Measurements from ENCODE around the gene JUND. TPM values are rescaled to one million over a fixed set of nuclear protein-coding genes. Genes with fewer than 3 reads are reported as not detected.

The JUND gene
- total and polyA plus RNA-seq, 2 of the 8 experiments (the other 6 are each of a cell fraction or from before 2014, with no cell fraction given): 54.0 to 77.5 TPM

DNA sequence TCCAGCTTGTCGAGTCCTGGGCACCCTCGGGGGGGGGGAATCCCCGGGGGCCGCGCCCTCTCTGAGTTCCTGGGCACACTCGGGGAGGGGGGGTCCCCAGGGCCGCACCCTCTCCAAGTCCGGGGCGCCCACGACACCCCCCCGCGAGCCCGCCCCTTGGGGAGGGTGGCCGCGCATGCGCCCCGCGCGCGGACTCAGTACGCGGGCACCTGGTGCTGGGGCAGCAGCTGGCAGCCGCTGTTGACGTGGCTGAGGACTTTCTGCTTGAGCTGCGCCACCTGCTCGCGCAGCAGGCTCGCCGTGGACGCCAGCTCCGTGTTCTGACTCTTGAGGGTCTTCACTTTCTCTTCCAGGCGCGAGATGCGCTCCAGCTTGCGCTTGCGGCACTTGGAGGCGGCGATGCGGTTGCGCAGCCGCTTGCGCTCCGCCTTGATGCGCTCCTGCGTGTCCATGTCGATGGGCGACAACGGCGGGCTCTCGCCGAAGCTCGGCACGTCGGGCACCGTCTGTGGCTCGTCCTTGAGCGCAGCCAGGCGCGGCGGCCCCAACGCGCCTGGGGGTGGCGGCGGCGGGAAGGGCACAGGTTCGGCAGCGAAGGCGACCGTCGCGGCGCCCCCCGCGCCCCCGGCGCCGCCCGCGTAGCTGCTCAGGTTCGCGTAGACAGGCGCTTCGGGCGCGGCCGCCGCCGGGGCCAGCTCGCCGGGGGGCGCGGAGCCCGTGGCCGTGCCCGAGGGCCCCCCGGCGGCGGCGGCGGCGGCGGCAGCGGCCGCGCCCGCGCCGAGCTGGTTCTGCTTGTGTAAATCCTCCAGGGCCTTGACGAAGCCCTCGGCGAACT is 958 bp downstream of the JUND start (continued):
- TF ChIP-seq RAD21 (IDR thresholded peaks at IDR 0.05 in 1 of 2, conservative IDR thresholded peaks at IDR 0.05 in 1 of 2; ENCODE audit: low read depth in 2 of 2, low read length in 2 of 2) (no peak), POLR2A (IDR thresholded peaks at IDR 0.05; ENCODE audit: control extremely low read depth in 1 of 2, low read depth in 2 of 2, low read length in 2 of 2) (peak; percentile 58 to 74), TAF1 (IDR thresholded peaks at IDR 0.05; ENCODE audit: low read depth, low read length) (peak; percentile 25; the same call in 1 of the 2 replicates), HDAC2 (IDR thresholded peaks at IDR 0.05; ENCODE audit: borderline replicate concordance in 1 of 2, low read depth in 2 of 2, low read length in 2 of 2) (no peak), CHD2 (IDR thresholded peaks at IDR 0.05; ENCODE audit: low read length) (no peak), TAF7 (optimal IDR thresholded peaks at IDR 0.05; ENCODE audit: borderline replicate concordance, low read depth, low read length) (peak; percentile 91), CHD1 (IDR thresholded peaks at IDR 0.05; ENCODE audit: low read depth, low read length) (no peak; the same call in 1 of the 2 replicates), CBX8 (IDR thresholded peaks at IDR 0.05; ENCODE audit: borderline replicate concordance, low read depth, low read length) (no peak), RBBP5 (IDR thresholded peaks at IDR 0.05; ENCODE audit: borderline replicate concordance, low read depth, low read length) (peak; percentile 27; the same call in 1 of the 2 replicates), POLR2AphosphoS5 (IDR thresholded peaks at IDR 0.05; ENCODE audit: low read depth, low read length) (peak; percentile 97), SP2 (IDR thresholded peaks at IDR 0.05; ENCODE audit: low read length) (no peak), BACH1 (IDR thresholded peaks at IDR 0.05; ENCODE audit: low read length) (no peak)
- TF ChIP-seq, protein P1, sequence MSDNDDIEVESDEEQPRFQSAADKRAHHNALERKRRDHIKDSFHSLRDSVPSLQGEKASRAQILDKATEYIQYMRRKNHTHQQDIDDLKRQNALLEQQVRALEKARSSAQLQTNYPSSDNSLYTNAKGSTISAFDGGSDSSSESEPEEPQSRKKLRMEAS (IDR thresholded peaks at IDR 0.05): peak; percentile 52; the same call in 1 of the 2 replicates

Data from H1 (cell line).